Chondrocyte (in vitro differentiated cells): ENCODE data around the gene ECEL1. TPM values are rescaled to one million over a fixed set of nuclear protein-coding genes. Genes with fewer than 3 reads are reported as not detected.

Experiments used
- DNase-seq: peaks from one replicate; pipeline ENCODE4 v3.0.0; 2021; ENCODE audit warnings: mixed read lengths, low spot score
- H3K27ac Mint-ChIP-seq: one replicate; pipeline ENCODE4 v1.8.0; 2021; ENCODE audit warnings: mild to moderate bottlenecking, moderate library complexity, mixed read lengths; ENCODE audit not compliant: unreplicated experiment
- H3K27me3 Mint-ChIP-seq: 2 replicates; pipeline ENCODE4 v1.8.0; 2021; ENCODE audit warnings: low read depth, mixed read lengths
- H3K36me3 Mint-ChIP-seq: 2 replicates; pipeline ENCODE4 v1.8.0; 2021; ENCODE audit warnings: low read depth, mixed read lengths
- H3K4me1 Mint-ChIP-seq: 2 replicates; pipeline ENCODE4 v1.8.0; 2021; ENCODE audit warnings: low read depth, mild to moderate bottlenecking, mixed read lengths
- H3K4me3 Mint-ChIP-seq: one replicate; pipeline ENCODE4 v1.8.0; 2021; ENCODE audit warnings: mild to moderate bottlenecking, moderate library complexity, mixed read lengths; ENCODE audit not compliant: unreplicated experiment
- H3K9me3 Mint-ChIP-seq: 2 replicates; pipeline ENCODE4 v1.8.0; 2021; ENCODE audit warnings: low read depth, mixed read lengths
- total RNA-seq: library from RNA; stranded (reverse); gene quantifications from 3 replicates; pipeline ENCODE4 v1.2.1, GENCODE V29; 2021
- TF ChIP-seq, protein P1 (sequence below): fragments of 200-600 bp; sonication (generic); IDR thresholded peaks from 2 replicates; pipeline ENCODE4 v1.5.0; 2021; ENCODE audit warnings: antibody characterized with exemption, mild to moderate bottlenecking, moderate library complexity

Gene ECEL1
- total RNA-seq, 1 donor from 2014 or later: 0.12 TPM

DNA sequence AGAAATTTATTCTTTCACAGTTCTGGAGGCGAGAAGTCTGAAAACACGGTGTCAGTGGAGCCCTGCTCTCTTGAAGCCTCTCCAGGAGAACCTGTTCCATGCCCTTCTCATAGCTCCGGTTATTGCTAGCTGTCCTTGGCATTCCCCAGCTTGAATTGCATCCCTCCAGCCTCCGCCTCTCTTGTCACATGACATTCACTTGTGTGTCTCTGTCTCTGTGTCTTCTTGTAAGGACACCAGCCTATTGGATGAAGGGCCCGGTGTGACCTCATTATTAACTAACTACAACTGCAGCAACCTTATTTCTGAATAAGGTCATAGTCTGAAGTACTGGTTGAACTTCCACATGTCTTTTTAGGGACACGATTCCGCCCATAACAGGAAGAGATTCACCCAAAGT is 28.0 kb upstream of the ECEL1 start:
- TF ChIP-seq, protein P1, sequence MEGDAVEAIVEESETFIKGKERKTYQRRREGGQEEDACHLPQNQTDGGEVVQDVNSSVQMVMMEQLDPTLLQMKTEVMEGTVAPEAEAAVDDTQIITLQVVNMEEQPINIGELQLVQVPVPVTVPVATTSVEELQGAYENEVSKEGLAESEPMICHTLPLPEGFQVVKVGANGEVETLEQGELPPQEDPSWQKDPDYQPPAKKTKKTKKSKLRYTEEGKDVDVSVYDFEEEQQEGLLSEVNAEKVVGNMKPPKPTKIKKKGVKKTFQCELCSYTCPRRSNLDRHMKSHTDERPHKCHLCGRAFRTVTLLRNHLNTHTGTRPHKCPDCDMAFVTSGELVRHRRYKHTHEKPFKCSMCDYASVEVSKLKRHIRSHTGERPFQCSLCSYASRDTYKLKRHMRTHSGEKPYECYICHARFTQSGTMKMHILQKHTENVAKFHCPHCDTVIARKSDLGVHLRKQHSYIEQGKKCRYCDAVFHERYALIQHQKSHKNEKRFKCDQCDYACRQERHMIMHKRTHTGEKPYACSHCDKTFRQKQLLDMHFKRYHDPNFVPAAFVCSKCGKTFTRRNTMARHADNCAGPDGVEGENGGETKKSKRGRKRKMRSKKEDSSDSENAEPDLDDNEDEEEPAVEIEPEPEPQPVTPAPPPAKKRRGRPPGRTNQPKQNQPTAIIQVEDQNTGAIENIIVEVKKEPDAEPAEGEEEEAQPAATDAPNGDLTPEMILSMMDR: no peak
- H3K9me3 Mint-ChIP-seq: no peaks in the 10 kb centered on the region
- H3K4me1 Mint-ChIP-seq: no peaks in the 10 kb centered on the region
- no peak overlapping the region for H3K4me3 Mint-ChIP-seq
- no peak for DNase-seq
- H3K27ac Mint-ChIP-seq: no peak overlapping the region
- no peaks in the 10 kb centered on the region for H3K36me3 Mint-ChIP-seq
- H3K27me3 Mint-ChIP-seq: peaks cover 47% of the 10 kb centered on the region

DNA sequence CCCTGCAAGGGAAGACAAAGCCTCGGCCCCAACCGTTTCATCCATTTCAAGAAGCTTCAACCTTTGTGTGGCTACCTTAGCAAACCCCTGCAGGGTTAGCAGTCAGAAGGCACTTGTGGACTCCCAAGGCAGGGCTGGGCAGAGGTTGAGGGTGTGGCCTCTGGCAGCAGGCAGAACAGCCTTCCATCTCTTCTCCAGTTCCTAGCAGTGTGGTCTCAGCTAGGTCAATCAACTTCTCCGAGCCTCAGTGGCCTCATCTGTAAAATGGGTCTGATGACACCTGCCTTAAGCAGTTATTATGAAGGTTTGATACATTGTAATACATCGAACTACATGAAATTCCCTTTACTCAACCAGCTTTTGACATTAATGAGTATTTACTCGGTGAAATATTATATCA is 25.7 kb upstream of the ECEL1 start:
- H3K9me3 Mint-ChIP-seq: no peaks in the 10 kb centered on the region
- no peak overlapping the region for H3K27ac Mint-ChIP-seq
- peaks cover 50% of the 10 kb centered on the region for H3K27me3 Mint-ChIP-seq
- TF ChIP-seq, protein P1: no peak
- no peaks in the 10 kb centered on the region for H3K36me3 Mint-ChIP-seq
- no peak for DNase-seq
- no peaks in the 10 kb centered on the region for H3K4me1 Mint-ChIP-seq
- no peak overlapping the region for H3K4me3 Mint-ChIP-seq

DNA sequence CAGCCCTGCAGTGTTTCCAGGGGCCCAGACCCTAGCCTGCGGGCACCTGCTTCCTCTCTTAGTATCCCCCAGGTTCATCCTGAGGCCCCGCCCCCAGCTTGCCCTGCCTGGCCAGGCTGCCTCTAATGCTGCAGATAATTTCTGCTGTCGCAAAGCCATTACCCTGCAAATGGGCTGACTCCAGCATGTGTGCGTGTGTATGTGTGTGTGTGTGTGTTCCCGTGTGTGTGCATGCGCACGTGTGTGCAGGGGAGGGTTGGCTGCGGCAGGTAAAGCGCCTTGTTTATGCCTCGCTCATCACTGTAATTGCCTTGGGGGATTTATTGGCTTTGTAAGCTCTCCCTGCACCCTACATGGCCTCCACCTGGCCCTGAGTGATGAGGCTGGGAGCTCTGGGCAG is 25.0 kb upstream of the ECEL1 start:
- Mint-ChIP-seq H3K36me3 (no peaks in the 10 kb centered on the region), H3K9me3 (no peaks in the 10 kb centered on the region), H3K27me3 (peaks cover 45% of the 10 kb centered on the region), H3K4me1 (no peaks in the 10 kb centered on the region), H3K4me3 (no peak overlapping the region), H3K27ac (no peak overlapping the region)
- TF ChIP-seq, protein P1: no peak
- no peak for DNase-seq

DNA sequence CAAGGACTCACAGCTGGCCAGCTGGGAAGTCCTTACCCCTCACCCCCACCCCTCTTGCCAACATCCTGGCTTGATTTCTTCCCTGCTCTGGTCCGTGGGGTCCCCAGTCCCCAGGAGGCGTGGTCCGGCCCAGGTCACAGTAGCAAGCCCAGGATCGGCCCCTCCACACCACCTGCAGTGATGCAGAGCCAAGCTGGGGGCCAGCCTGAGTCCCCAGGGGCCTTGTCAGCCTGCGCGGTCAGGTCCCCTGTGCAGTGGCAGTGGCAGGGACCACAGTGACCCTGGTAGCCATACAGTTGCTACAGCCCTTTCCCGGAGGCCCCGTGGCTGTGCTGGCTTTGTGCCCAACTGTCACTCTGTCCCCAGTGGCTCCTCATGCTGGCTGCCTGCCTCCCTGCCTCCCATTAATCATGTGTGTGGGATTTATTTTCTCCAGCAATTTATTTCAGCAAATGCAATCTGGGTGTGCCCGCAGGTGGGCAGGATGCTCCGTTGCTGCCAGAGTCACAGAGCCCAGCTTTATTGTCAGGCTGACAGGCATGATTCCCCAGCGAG is 23.8 kb upstream of the ECEL1 start:
- Mint-ChIP-seq H3K36me3 (no peaks in the 10 kb centered on the region), H3K27ac (no peak overlapping the region), H3K9me3 (no peaks in the 10 kb centered on the region), H3K4me1 (no peaks in the 10 kb centered on the region), H3K27me3 (peaks cover 45% of the 10 kb centered on the region), H3K4me3 (no peak overlapping the region)
- TF ChIP-seq, protein P1: no peak
- DNase-seq: no peak

DNA sequence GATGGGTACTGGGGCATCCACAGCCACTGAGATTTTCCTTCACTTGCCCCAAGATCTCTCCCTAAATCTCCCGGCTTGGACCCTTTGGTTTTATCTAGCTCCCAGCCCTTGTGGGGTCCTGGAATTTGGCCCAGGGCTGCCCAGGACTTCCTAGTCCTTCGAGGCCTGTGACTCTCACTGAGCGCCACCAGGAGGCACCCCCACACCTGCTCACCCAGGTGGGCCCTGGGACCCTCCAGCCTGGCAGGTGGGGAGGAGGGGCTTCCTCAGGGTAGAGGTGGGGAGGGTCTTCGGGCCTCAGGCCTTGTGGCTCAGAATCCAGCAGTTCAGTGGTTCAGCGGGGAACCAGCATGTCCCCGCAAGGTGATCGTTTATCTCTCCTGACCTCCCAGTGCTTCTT is 20.6 kb upstream of the ECEL1 start:
- Mint-ChIP-seq H3K4me3 (no peak overlapping the region), H3K27ac (no peak overlapping the region), H3K9me3 (no peaks in the 10 kb centered on the region), H3K36me3 (no peaks in the 10 kb centered on the region), H3K27me3 (peaks cover 50% of the 10 kb centered on the region), H3K4me1 (peaks cover 6% of the 10 kb centered on the region)
- no peak for DNase-seq
- TF ChIP-seq, protein P1: no peak
